ENCODE results near the gene CEP44.

- TF ChIP-seq, protein P1, sequence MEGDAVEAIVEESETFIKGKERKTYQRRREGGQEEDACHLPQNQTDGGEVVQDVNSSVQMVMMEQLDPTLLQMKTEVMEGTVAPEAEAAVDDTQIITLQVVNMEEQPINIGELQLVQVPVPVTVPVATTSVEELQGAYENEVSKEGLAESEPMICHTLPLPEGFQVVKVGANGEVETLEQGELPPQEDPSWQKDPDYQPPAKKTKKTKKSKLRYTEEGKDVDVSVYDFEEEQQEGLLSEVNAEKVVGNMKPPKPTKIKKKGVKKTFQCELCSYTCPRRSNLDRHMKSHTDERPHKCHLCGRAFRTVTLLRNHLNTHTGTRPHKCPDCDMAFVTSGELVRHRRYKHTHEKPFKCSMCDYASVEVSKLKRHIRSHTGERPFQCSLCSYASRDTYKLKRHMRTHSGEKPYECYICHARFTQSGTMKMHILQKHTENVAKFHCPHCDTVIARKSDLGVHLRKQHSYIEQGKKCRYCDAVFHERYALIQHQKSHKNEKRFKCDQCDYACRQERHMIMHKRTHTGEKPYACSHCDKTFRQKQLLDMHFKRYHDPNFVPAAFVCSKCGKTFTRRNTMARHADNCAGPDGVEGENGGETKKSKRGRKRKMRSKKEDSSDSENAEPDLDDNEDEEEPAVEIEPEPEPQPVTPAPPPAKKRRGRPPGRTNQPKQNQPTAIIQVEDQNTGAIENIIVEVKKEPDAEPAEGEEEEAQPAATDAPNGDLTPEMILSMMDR (conservative IDR thresholded peaks at IDR 0.05; ENCODE audit: low read length), result no peak
- no peak for TF ChIP-seq EZH2phosphoT487 (IDR thresholded peaks at IDR 0.05; ENCODE audit: borderline replicate concordance, low read depth, low read length)
Observed at GRCh38 chr4:174312993-174313392, 29.3 kb downstream of the CEP44 start.
